ENCODE measurements around the gene HDHD5. TPM values are rescaled to one million over a fixed set of nuclear protein-coding genes. Genes with fewer than 3 reads are reported as not detected.

Gene HDHD5
- total and polyA plus RNA-seq, 10 of the 15 experiments (the other 5 are each of a cell fraction or from before 2014, with no cell fraction given): 1.7 to 68.0 (median 49.9) TPM

DNA sequence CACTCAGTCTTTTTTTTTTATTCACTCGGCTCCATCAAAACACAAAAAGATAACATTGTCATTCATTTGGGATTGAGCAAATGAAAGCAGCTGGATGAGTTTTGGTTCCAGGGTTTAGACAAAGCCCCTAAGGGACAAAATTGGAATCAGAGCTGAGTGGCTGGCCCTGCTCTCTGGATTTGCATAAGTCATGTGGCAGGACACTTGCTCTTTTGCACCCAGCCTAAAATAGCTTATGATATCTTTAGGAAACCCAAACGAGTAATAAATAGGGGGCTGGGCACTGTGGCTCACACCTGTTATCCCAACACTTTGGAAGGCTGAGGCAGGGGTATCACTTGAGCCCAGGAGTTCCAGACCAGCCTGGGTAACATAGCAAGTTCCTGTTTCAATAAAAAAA is 27.0 kb downstream of the HDHD5 start:
- FAIRE-seq: no peak
- POLR2A ChIA-PET: no interaction called here
- no peak overlapping the region for H3K4me2 ChIP-seq (ENCODE audit: control insufficient read depth, insufficient read depth)

More for the DNA sequence above, 27.0 kb downstream of the HDHD5 start:
- no peak overlapping the region for H3K27ac ChIP-seq (ENCODE audit: control insufficient read depth, insufficient read depth)
- DNase-seq (ENCODE audit: low read depth, low spot score) (no peak), ATAC-seq (no peak)
- TF ChIP-seq NFYB (IDR thresholded peaks at IDR 0.05; ENCODE audit: insufficient read depth, low read depth, low read length): no peak
- TF ChIP-seq, protein P1, sequence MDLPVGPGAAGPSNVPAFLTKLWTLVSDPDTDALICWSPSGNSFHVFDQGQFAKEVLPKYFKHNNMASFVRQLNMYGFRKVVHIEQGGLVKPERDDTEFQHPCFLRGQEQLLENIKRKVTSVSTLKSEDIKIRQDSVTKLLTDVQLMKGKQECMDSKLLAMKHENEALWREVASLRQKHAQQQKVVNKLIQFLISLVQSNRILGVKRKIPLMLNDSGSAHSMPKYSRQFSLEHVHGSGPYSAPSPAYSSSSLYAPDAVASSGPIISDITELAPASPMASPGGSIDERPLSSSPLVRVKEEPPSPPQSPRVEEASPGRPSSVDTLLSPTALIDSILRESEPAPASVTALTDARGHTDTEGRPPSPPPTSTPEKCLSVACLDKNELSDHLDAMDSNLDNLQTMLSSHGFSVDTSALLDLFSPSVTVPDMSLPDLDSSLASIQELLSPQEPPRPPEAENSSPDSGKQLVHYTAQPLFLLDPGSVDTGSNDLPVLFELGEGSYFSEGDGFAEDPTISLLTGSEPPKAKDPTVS (IDR thresholded peaks at IDR 0.05; ENCODE audit: low read depth, low read length): no peak
- TF ChIP-seq, protein P2, sequence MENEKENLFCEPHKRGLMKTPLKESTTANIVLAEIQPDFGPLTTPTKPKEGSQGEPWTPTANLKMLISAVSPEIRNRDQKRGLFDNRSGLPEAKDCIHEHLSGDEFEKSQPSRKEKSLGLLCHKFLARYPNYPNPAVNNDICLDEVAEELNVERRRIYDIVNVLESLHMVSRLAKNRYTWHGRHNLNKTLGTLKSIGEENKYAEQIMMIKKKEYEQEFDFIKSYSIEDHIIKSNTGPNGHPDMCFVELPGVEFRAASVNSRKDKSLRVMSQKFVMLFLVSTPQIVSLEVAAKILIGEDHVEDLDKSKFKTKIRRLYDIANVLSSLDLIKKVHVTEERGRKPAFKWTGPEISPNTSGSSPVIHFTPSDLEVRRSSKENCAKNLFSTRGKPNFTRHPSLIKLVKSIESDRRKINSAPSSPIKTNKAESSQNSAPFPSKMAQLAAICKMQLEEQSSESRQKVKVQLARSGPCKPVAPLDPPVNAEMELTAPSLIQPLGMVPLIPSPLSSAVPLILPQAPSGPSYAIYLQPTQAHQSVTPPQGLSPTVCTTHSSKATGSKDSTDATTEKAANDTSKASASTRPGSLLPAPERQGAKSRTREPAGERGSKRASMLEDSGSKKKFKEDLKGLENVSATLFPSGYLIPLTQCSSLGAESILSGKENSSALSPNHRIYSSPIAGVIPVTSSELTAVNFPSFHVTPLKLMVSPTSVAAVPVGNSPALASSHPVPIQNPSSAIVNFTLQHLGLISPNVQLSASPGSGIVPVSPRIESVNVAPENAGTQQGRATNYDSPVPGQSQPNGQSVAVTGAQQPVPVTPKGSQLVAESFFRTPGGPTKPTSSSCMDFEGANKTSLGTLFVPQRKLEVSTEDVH (IDR thresholded peaks at IDR 0.05; ENCODE audit: low read depth, partially characterized antibody): no peak
- no peak for TF ChIP-seq KAT2A (conservative IDR thresholded peaks at IDR 0.05; ENCODE audit: control insufficient read depth, low read depth, low read length)
- no peak for TF ChIP-seq MTA2 (IDR thresholded peaks at IDR 0.05; ENCODE audit: low read depth)
- TF ChIP-seq, protein P3, sequence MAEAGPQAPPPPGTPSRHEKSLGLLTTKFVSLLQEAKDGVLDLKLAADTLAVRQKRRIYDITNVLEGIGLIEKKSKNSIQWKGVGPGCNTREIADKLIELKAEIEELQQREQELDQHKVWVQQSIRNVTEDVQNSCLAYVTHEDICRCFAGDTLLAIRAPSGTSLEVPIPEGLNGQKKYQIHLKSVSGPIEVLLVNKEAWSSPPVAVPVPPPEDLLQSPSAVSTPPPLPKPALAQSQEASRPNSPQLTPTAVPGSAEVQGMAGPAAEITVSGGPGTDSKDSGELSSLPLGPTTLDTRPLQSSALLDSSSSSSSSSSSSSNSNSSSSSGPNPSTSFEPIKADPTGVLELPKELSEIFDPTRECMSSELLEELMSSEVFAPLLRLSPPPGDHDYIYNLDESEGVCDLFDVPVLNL (IDR thresholded peaks at IDR 0.05; ENCODE audit: low read depth, low read length): no peak
- no peak for TF ChIP-seq RFX5 (IDR thresholded peaks at IDR 0.05; ENCODE audit: low read depth, low read length)
- in situ Hi-C loops (cut with MboI): no loop called here
- H3K4me3 ChIP-seq: no peak overlapping the region
- WGBS (ENCODE audit: insufficient coverage, insufficient replicate concordance, low lambda C conversion rate, missing lambda C conversion rate): 35% methylated on average over 2 of the region's 2 CpGs
- no peak overlapping the region for H3K9ac ChIP-seq (ENCODE audit: control insufficient read depth, insufficient read depth, low read length)
- H4K20me1 ChIP-seq (ENCODE audit: control insufficient read depth, insufficient read depth): no peaks in the 10 kb centered on the region
- no peaks in the 10 kb centered on the region for H3K4me1 ChIP-seq (ENCODE audit: control insufficient read depth, insufficient read depth, low read length)
- H2AFZ ChIP-seq (ENCODE audit: control insufficient read depth, low read depth, low read length): no peak overlapping the region
- no peaks in the 10 kb centered on the region for H3K79me2 ChIP-seq (ENCODE audit: control insufficient read depth, insufficient read depth, low read length)
- no peaks in the 10 kb centered on the region for H3K27me3 ChIP-seq (replicated peaks in 1 of 2; ENCODE audit: control insufficient read depth in 2 of 2, insufficient read depth in 2 of 2, low read length in 1 of 2)
- SMC1A ChIA-PET (ENCODE audit: uncharacterized antibody, unreplicated experiment): no interaction called here
- no peaks in the 10 kb centered on the region for H3K9me3 ChIP-seq (replicated peaks; ENCODE audit: control insufficient read depth, insufficient read depth, low read length)
- CTCF ChIA-PET: no interaction called here
- no peaks in the 10 kb centered on the region; a peak in 2 of 4 replicates for H3K36me3 ChIP-seq (ENCODE audit: control insufficient read depth in 2 of 2, insufficient read depth in 2 of 2, low read length in 1 of 2)
- RAD21 ChIA-PET (ENCODE audit: unreplicated experiment): no interaction called here
- intact Hi-C loops (cut with micrococcal nuclease; ENCODE audit: unreplicated experiment): no loop called here
- no TSS peak for BruUV-seq (replicated peaks)
